ENCODE measurements around the gene TLCD5.

Gene TLCD5

GRCh38 chr11:120306519-120307242, 18.4 kb upstream of the TLCD5 start:
- TF ChIP-seq, protein P1, sequence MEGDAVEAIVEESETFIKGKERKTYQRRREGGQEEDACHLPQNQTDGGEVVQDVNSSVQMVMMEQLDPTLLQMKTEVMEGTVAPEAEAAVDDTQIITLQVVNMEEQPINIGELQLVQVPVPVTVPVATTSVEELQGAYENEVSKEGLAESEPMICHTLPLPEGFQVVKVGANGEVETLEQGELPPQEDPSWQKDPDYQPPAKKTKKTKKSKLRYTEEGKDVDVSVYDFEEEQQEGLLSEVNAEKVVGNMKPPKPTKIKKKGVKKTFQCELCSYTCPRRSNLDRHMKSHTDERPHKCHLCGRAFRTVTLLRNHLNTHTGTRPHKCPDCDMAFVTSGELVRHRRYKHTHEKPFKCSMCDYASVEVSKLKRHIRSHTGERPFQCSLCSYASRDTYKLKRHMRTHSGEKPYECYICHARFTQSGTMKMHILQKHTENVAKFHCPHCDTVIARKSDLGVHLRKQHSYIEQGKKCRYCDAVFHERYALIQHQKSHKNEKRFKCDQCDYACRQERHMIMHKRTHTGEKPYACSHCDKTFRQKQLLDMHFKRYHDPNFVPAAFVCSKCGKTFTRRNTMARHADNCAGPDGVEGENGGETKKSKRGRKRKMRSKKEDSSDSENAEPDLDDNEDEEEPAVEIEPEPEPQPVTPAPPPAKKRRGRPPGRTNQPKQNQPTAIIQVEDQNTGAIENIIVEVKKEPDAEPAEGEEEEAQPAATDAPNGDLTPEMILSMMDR (conservative IDR thresholded peaks at IDR 0.05; ENCODE audit: low read length) = peak; percentile 71
- DNase-seq (ENCODE audit: low read depth) = peak; percentile 92
- H3K4me3 ChIP-seq (ENCODE audit: low read length) = no peak overlapping the region

DNA sequence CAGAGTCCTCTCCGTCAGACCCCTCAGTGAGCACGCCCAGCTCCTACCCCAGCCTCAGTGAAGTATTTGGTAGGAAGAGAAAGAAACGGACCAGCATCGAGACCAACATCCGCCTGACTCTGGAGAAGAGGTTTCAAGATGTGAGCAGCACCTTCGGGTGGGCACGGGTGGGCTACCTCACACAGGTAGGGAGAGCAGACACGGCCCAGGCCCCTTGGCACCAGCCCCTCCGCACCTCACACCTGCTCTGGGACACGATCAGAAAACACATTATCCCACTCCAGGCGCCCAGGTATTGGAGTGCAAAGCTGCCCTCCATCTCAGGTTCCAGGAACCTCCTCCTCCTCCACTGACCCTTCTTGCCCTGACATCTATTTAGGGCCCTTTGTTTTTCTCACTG, 17.6 kb upstream of the TLCD5 start:
- no peak for DNase-seq (ENCODE audit: low read depth)
- H3K4me3 ChIP-seq (ENCODE audit: low read length) = no peak overlapping the region
- TF ChIP-seq, protein P1 (conservative IDR thresholded peaks at IDR 0.05; ENCODE audit: low read length) = no peak

DNA sequence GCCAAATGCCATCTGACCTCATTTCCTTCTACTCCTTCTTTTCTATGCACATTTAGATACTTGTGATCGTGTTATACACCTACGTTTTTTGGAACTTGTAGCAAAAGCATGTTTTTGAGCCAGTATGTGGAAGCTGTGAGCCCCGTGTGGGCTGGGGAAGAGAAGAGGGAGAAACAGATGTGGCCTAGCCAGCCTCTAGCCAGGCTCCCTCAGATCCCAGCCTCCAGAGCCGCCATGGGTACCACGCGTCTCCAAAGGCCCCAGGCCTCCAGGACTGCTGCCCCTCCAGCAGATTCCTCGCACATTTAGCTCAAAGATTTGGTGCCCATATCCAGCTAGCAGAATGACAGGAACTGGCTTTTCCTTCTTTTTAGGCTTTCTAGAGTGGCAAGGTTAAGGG, 17.0 kb upstream of the TLCD5 start:
- DNase-seq (ENCODE audit: low read depth) = no peak
- no peak overlapping the region for H3K4me3 ChIP-seq (ENCODE audit: low read length)
- TF ChIP-seq, protein P1 (conservative IDR thresholded peaks at IDR 0.05; ENCODE audit: low read length) = no peak

GRCh38 chr11:120310870-120311269, 14.2 kb upstream of the TLCD5 start:
- no peak overlapping the region for H3K4me3 ChIP-seq (ENCODE audit: low read length)
- no peak for DNase-seq (ENCODE audit: low read depth)
- TF ChIP-seq, protein P1 (conservative IDR thresholded peaks at IDR 0.05; ENCODE audit: low read length) = no peak

- no peak for DNase-seq (ENCODE audit: low read depth)
- TF ChIP-seq, protein P1 (conservative IDR thresholded peaks at IDR 0.05; ENCODE audit: low read length) = no peak
- no peak overlapping the region for H3K4me3 ChIP-seq (ENCODE audit: low read length)
Observed at GRCh38 chr11:120314861-120315260, 10.2 kb upstream of the TLCD5 start.

DNA sequence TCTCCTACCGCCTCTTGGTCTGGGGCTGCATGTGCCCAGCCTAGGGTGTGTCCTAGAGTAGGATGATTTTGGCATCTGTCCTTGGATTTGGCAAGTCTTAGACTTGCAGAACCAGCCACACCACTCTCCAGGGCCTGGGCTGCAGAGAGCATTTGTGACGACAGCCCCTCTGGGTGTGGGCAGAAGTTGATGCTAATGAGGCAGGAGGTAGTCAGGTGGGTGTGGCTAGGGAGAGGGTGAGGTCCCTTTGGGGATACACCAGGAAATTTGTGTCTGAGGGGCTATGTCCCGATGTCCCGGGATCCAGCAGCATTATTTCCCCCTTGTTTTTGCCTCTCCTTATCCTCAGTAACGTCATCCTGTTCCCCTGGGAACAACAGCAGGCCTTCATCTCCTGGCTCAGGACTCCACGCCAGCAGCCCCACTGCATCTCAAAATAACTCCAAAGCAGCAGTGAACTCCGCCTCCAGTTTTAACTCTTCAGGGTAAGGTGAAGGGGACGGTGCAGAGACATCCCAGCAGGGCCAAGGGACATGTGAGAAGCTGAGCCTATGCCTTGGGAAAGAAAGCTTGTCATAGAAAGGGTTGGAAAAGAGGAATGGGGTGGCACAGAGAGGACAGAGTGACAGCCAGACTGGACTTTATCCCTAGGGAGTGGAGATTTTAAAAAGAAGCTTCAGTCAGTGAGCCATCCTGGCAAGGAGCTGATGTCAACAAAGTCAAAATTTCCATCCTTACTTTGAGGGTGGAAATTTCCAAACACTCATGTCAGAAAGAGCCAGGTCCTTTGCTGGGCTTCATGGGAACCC, 8.0 kb upstream of the TLCD5 start:
- peak; percentile 43 for DNase-seq (ENCODE audit: low read depth)
- TF ChIP-seq, protein P1 (conservative IDR thresholded peaks at IDR 0.05; ENCODE audit: low read length) = no peak
- H3K4me3 ChIP-seq (ENCODE audit: low read length) = no peak overlapping the region
